ENCODE results near the gene RPL39.

DNA sequence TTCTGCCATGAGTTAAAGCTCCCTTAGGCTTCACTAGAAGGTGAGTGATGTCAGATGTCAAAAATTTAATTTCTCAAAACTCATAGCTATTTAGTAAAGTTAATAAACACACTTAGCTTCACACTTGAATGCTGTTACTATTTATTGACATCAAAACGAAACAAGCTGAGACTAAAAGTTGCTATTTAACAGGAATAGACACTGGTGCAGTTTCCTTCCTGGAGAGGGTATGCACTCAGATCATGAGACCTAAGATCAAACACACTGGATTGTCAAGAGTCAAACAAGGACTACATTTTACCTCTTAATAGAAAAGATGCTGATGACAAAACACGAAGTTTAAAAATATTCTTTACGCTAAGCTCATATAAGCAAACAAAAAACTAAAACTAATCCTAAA lies 42.5 kb upstream of the RPL39 start:
- no peak for TF ChIP-seq CTCF (IDR thresholded peaks at IDR 0.05; ENCODE audit: low read depth, low read length, missing input control)
- TF ChIP-seq HNF4A (conservative IDR thresholded peaks at IDR 0.05) = no peak
- no peak for TF ChIP-seq SP1 (IDR thresholded peaks at IDR 0.05)
- no peak for TF ChIP-seq RAD21 (IDR thresholded peaks at IDR 0.05)
- TF ChIP-seq FOXA1 (IDR thresholded peaks at IDR 0.05) = no peak
- TF ChIP-seq YY1 (IDR thresholded peaks at IDR 0.05) = no peak
- TF ChIP-seq EGR1 (IDR thresholded peaks at IDR 0.05; ENCODE audit: low read depth in 2 of 2) = no peak
- no peak for TF ChIP-seq REST (IDR thresholded peaks at IDR 0.05)

Data from liver (tissue), 3 donors.